Neural crest cell (in vitro differentiated cells): ENCODE results near the gene TMCC3. TPM values are rescaled to one million over a fixed set of nuclear protein-coding genes. Genes with fewer than 3 reads are reported as not detected.

Source experiments
- DNase-seq: peaks from one replicate; pipeline ENCODE4 v3.0.0; 2021; ENCODE audit warnings: low read depth, mixed read lengths, low spot score
- H3K27ac Mint-ChIP-seq: one replicate; pipeline ENCODE4 v1.8.0; 2021; ENCODE audit warnings: mild to moderate bottlenecking, mixed read lengths; ENCODE audit not compliant: unreplicated experiment
- H3K27me3 Mint-ChIP-seq: 2 replicates; pipeline ENCODE4 v1.8.0; 2021; ENCODE audit warnings: low read depth, mild to moderate bottlenecking, mixed read lengths
- H3K36me3 Mint-ChIP-seq: 2 replicates; pipeline ENCODE4 v1.8.0; 2021; ENCODE audit warnings: low read depth, mild to moderate bottlenecking, mixed read lengths
- H3K4me1 Mint-ChIP-seq: 2 replicates; pipeline ENCODE4 v1.8.0; 2021; ENCODE audit warnings: mixed read lengths
- H3K4me3 Mint-ChIP-seq: one replicate; pipeline ENCODE4 v1.8.0; 2021; ENCODE audit warnings: mild to moderate bottlenecking, mixed read lengths
- H3K9me3 Mint-ChIP-seq: 2 replicates; pipeline ENCODE4 v1.8.0; 2021; ENCODE audit warnings: mixed read lengths
- total RNA-seq: library from RNA; stranded (reverse); gene quantifications from 2 replicates; pipeline ENCODE4 v1.2.1, GENCODE V29; 2021
- TF ChIP-seq, protein P1 (sequence below): fragments of 200-600 bp; sonication (generic); conservative IDR thresholded peaks from 2 replicates; pipeline ENCODE4 v1.5.0; 2021; ENCODE audit warnings: antibody characterized with exemption, mild to moderate bottlenecking

Gene TMCC3
- total RNA-seq, 1 donor from 2014 or later: 3.4 TPM

- TF ChIP-seq, protein P1, sequence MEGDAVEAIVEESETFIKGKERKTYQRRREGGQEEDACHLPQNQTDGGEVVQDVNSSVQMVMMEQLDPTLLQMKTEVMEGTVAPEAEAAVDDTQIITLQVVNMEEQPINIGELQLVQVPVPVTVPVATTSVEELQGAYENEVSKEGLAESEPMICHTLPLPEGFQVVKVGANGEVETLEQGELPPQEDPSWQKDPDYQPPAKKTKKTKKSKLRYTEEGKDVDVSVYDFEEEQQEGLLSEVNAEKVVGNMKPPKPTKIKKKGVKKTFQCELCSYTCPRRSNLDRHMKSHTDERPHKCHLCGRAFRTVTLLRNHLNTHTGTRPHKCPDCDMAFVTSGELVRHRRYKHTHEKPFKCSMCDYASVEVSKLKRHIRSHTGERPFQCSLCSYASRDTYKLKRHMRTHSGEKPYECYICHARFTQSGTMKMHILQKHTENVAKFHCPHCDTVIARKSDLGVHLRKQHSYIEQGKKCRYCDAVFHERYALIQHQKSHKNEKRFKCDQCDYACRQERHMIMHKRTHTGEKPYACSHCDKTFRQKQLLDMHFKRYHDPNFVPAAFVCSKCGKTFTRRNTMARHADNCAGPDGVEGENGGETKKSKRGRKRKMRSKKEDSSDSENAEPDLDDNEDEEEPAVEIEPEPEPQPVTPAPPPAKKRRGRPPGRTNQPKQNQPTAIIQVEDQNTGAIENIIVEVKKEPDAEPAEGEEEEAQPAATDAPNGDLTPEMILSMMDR: no peak
- H3K27ac Mint-ChIP-seq: no peak overlapping the region
- H3K36me3 Mint-ChIP-seq: no peaks in the 10 kb centered on the region
- H3K4me1 Mint-ChIP-seq: no peaks in the 10 kb centered on the region
- no peaks in the 10 kb centered on the region for H3K27me3 Mint-ChIP-seq
- no peaks in the 10 kb centered on the region for H3K9me3 Mint-ChIP-seq
- no peak overlapping the region for H3K4me3 Mint-ChIP-seq
- DNase-seq: no peak
These were observed 34.2 kb upstream of the TMCC3 start for GRCh38 chr12:94684416-94685142.

GRCh38 chr12:94679554-94680195 is 29.3 kb upstream of the TMCC3 start:
- no peak for DNase-seq
- Mint-ChIP-seq H3K27ac (no peak overlapping the region), H3K4me3 (no peak overlapping the region), H3K9me3 (no peaks in the 10 kb centered on the region), H3K27me3 (no peaks in the 10 kb centered on the region), H3K36me3 (no peaks in the 10 kb centered on the region), H3K4me1 (peaks cover 5% of the 10 kb centered on the region)
- TF ChIP-seq, protein P1: no peak

- TF ChIP-seq, protein P1: peak; percentile 2
- Mint-ChIP-seq H3K36me3 (no peaks in the 10 kb centered on the region), H3K27me3 (no peaks in the 10 kb centered on the region), H3K27ac (no peak overlapping the region), H3K4me1 (peaks cover 7% of the 10 kb centered on the region), H3K4me3 (no peak overlapping the region), H3K9me3 (no peaks in the 10 kb centered on the region)
- no peak for DNase-seq
These were observed 28.5 kb upstream of the TMCC3 start for GRCh38 chr12:94678849-94679248.

- TF ChIP-seq, protein P1: peak; percentile 18
- DNase-seq: no peak
- Mint-ChIP-seq H3K4me3 (no peak overlapping the region), H3K27ac (no peak overlapping the region), H3K9me3 (no peaks in the 10 kb centered on the region), H3K27me3 (no peaks in the 10 kb centered on the region), H3K36me3 (no peaks in the 10 kb centered on the region), H3K4me1 (peaks cover 7% of the 10 kb centered on the region)
These were observed 28.0 kb upstream of the TMCC3 start for GRCh38 chr12:94678379-94678778.

DNA sequence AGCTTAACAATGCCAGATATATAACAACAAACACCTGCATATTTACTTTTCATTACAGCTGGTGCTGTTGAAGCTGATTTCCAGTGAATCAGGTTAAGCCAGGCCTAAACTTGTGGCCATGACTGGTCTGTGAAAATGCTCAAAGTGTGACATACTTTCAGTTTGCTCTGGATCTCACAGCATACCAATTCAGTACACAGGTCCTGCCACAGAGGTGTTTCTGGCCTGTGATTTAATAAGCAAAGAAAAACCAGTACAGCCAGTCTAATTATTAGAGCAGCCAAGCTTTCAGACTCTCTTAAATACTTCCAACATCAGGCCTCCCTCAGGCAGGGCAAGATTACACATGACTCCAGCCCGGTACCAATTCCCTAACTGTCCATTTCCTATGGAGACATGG is 27.4 kb upstream of the TMCC3 start:
- DNase-seq: no peak
- TF ChIP-seq, protein P1: no peak
- Mint-ChIP-seq H3K4me1 (peaks cover 7% of the 10 kb centered on the region), H3K27ac (no peak overlapping the region), H3K4me3 (no peak overlapping the region), H3K9me3 (no peaks in the 10 kb centered on the region), H3K36me3 (no peaks in the 10 kb centered on the region), H3K27me3 (no peaks in the 10 kb centered on the region)
